IMR-90 (cell line): ENCODE data around the gene FCSK. TPM values are rescaled to one million over a fixed set of nuclear protein-coding genes. Genes with fewer than 3 reads are reported as not detected.

Experiments
- ATAC-seq: fragments of 200-7000 bp; cut with Tn5 transposase; 2 replicates; pipeline ENCODE4 v1.9.1; 2020; ENCODE audit warnings: low read depth, mild to moderate bottlenecking, moderate library complexity
- BruUV-seq: library from RNA; stranded (reverse); fragments of 400-500 nt; replicated peaks from 2 replicates; lab custom pipeline; 2021; lab: Mats Ljungman, UMichigan
- CTCF ChIA-PET: fragments of 300-600 bp; formaldehyde crosslinking; extraction: SDS; loops from one replicate; lab custom pipeline; 2021; ENCODE audit warnings: antibody characterized with exemption; lab: Yijun Ruan, JAX
- POLR2A ChIA-PET: fragments of 300-600 bp; sonication (Branson Sonifier 250); formaldehyde crosslinking; loops from one replicate; lab custom pipeline; 2022; ENCODE audit warnings: antibody characterized with exemption; ENCODE audit not compliant: unreplicated experiment; lab: Charles Lee
- DNase-seq: peaks from one replicate; pipeline ENCODE4 v3.0.0; 2013
- H2AFZ ChIP-seq: replicated peaks from 2 replicates; pipeline ENCODE3; 2013; ENCODE audit warnings: low read length, mild to moderate bottlenecking; ENCODE audit not compliant: poor library complexity
- H2AK5ac ChIP-seq: 2 replicates; pipeline ENCODE4 v1.6.1; 2013; ENCODE audit warnings: low read depth, low read length, inconsistent platforms
- H2AK9ac ChIP-seq: replicated peaks from 2 replicates; pipeline ENCODE3; 2013; ENCODE audit warnings: mild to moderate bottlenecking, low read depth, low read length, moderate library complexity; ENCODE audit not compliant: poor library complexity
- H2BK120ac ChIP-seq: 2 replicates; pipeline ENCODE4 v1.6.1; 2013; ENCODE audit warnings: low read depth, low read length, inconsistent platforms
- H2BK15ac ChIP-seq: 3 replicates; pipeline ENCODE4 v1.6.1; 2013; ENCODE audit warnings: low read depth, low read length, inconsistent platforms
- H2BK20ac ChIP-seq: 2 replicates; pipeline ENCODE4 v1.6.1; 2013; ENCODE audit warnings: low read depth, mild to moderate bottlenecking, inconsistent platforms, low read length, moderate library complexity
- H2BK5ac ChIP-seq: 2 replicates; pipeline ENCODE4 v1.6.1; 2013; ENCODE audit warnings: mild to moderate bottlenecking, low read depth, low read length, inconsistent platforms; ENCODE audit not compliant: poor library complexity, severe bottlenecking
- H3K14ac ChIP-seq: replicated peaks from 2 replicates; pipeline ENCODE4 v1.6.1; 2013; ENCODE audit warnings: low read depth, low read length, inconsistent platforms
- H3K18ac ChIP-seq: 2 replicates; pipeline ENCODE4 v1.6.1; 2013; ENCODE audit warnings: low read depth, low read length, control low read depth
- H3K23ac ChIP-seq: 2 replicates; pipeline ENCODE4 v1.6.1; 2013; ENCODE audit warnings: low read depth, low read length, inconsistent platforms
- H3K27ac ChIP-seq: 2 replicates; pipeline ENCODE4 v1.5.1; 2013; ENCODE audit warnings: mild to moderate bottlenecking, control low read depth, low read length; ENCODE audit not compliant: insufficient read depth
- H3K27me3 ChIP-seq: 2 replicates; pipeline ENCODE4 v1.6.1; 2013; ENCODE audit warnings: low read length; ENCODE audit not compliant: control insufficient read depth, insufficient read depth
- H3K36me3 ChIP-seq: 2 replicates; pipeline ENCODE4 v1.6.1; 2013; ENCODE audit warnings: low read length, mixed read lengths; ENCODE audit not compliant: control insufficient read depth, insufficient read depth
- H3K4ac ChIP-seq: 2 replicates; pipeline ENCODE4 v1.6.1; 2013; ENCODE audit warnings: low read depth, low read length, inconsistent platforms
- H3K4me1 ChIP-seq: 2 replicates; pipeline ENCODE4 v1.6.1; 2013; ENCODE audit warnings: low read length, mixed read lengths; ENCODE audit not compliant: control insufficient read depth, insufficient read depth
- H3K4me2 ChIP-seq: 2 replicates; pipeline ENCODE4 v1.6.1; 2013; ENCODE audit warnings: low read depth, mild to moderate bottlenecking, control low read depth, low read length, moderate library complexity
- H3K4me3 ChIP-seq: 2 replicates; pipeline ENCODE4 v1.5.1; 2013; ENCODE audit warnings: low read depth, mild to moderate bottlenecking, control low read depth, low read length, moderate library complexity; ENCODE audit not compliant: insufficient read depth
- H3K56ac ChIP-seq: 2 replicates; pipeline ENCODE4 v1.6.1; 2013; ENCODE audit warnings: low read length, inconsistent platforms; ENCODE audit not compliant: insufficient read depth; ENCODE audit errors: extremely low read depth
- H3K79me1 ChIP-seq, 2 experiments: 2 replicates each; pipeline ENCODE4 v1.6.1; 2013; ENCODE audit warnings: low read length in 2 of 2, inconsistent platforms in 1 of 2, low read depth in 1 of 2
- H3K9ac ChIP-seq: 2 replicates; pipeline ENCODE4 v1.6.1; 2013; ENCODE audit warnings: low read depth, low read length, control low read depth
- H3K9me1 ChIP-seq: 2 replicates; pipeline ENCODE4 v1.6.1; 2013; ENCODE audit warnings: low read length, inconsistent platforms; ENCODE audit not compliant: insufficient read depth
- H3K9me3 ChIP-seq: 2 replicates; pipeline ENCODE4 v1.6.1; 2013; ENCODE audit warnings: low read length; ENCODE audit not compliant: control insufficient read depth, insufficient read depth
- H4K20me1 ChIP-seq: 2 replicates; pipeline ENCODE4 v1.6.1; 2013; ENCODE audit warnings: low read length, inconsistent platforms; ENCODE audit not compliant: insufficient read depth
- H4K5ac ChIP-seq: 2 replicates; pipeline ENCODE4 v1.6.1; 2013; ENCODE audit warnings: mild to moderate bottlenecking, low read depth, low read length, control low read depth
- H4K8ac ChIP-seq, 2 experiments: 2 replicates each; pipeline ENCODE4 v1.6.1; 2013; ENCODE audit warnings: low read depth in 2 of 2, low read length in 2 of 2, control low read depth in 1 of 2, inconsistent platforms in 1 of 2
- H4K91ac ChIP-seq: 2 replicates; pipeline ENCODE4 v1.6.1; 2013; ENCODE audit warnings: low read depth, low read length, inconsistent platforms; ENCODE audit not compliant: insufficient read depth
- BHLHE40 ChIP-seq: fragments of 150-350 bp; IDR thresholded peaks from 2 replicates; pipeline ENCODE4 v1.6.1; 2016; ENCODE audit warnings: mild to moderate bottlenecking, low read depth, low read length
- CEBPB ChIP-seq: IDR thresholded peaks from 2 replicates; pipeline ENCODE4 v1.6.1; 2012; ENCODE audit warnings: low read depth, low read length, improper control_type of control experiment
- MAFK ChIP-seq: IDR thresholded peaks from 2 replicates; pipeline ENCODE4 v1.6.1; 2012; ENCODE audit warnings: low read depth, low read length, improper control_type of control experiment
- MAZ ChIP-seq: IDR thresholded peaks from 2 replicates; pipeline ENCODE4 v1.6.1; 2012; ENCODE audit warnings: low read depth, mild to moderate bottlenecking, low read length, improper control_type of control experiment, moderate library complexity, borderline replicate concordance
- NFE2L2 ChIP-seq: fragments of 150-350 bp; IDR thresholded peaks from 2 replicates; pipeline ENCODE4 v1.6.1; 2016; ENCODE audit warnings: low read depth, mild to moderate bottlenecking, low read length
- RCOR1 ChIP-seq: IDR thresholded peaks from 2 replicates; pipeline ENCODE4 v1.6.1; 2012; ENCODE audit warnings: mild to moderate bottlenecking, low read length, improper control_type of control experiment; ENCODE audit not compliant: insufficient replicate concordance
- WGBS, 2 experiments: methylation state at CpG; one replicate each; pipeline versions ENCODE4 v1.1.5 to v1.1.7; 2013; ENCODE audit warnings: missing lambda C conversion rate in 2 of 2; ENCODE audit not compliant: insufficient read length in 1 of 2; ENCODE audit errors: extremely low coverage in 2 of 2; 5-methylcytosine and 5-hydroxymethylcytosine counted together
- dilution Hi-C: fragments of 300-500 bp; cut with HindIII; formaldehyde crosslinking; loops from one replicate; pipeline ENCODE4 v1.14.3; 2018; ENCODE audit warnings: low sequenced_read_pairs; ENCODE audit not compliant: unreplicated experiment
- in situ Hi-C: fragments of 300-500 bp; cut with MboI; formaldehyde crosslinking; loops from 3 replicates; pipeline ENCODE4 v1.14.3; 2019; ENCODE audit warnings: low sequenced_read_pairs, inconsistent platforms, mixed read lengths
- intact Hi-C: fragments of 100-400 bp; cut with micrococcal nuclease; formaldehyde crosslinking; loops from 2 replicates; pipeline ENCODE4 v1.10.0; 2022
- polyA plus RNA-seq, 3 experiments: library from polyadenylated mRNA; depleted of rRNA; stranded (reverse); fragments of >200 nt; gene quantifications; 2 replicates each; pipeline ENCODE4 v1.2.3, GENCODE V29; 2012; ENCODE audit warnings: low replicate concordance in 1 of 3
- total RNA-seq: library from RNA; depleted of rRNA; stranded (reverse); fragments of >200 nt; gene quantifications from 2 replicates; pipeline ENCODE4 v1.2.3, GENCODE V29; 2012
- TF ChIP-seq, protein P1 (sequence below): fragments of 150-350 bp; IDR thresholded peaks from 2 replicates; pipeline ENCODE4 v1.6.1; 2017; ENCODE audit warnings: mild to moderate bottlenecking, antibody characterized with exemption, low read length, low read depth
- TF ChIP-seq, protein P2 (sequence below): conservative IDR thresholded peaks from 2 replicates; pipeline ENCODE4 v1.5.1; 2012; ENCODE audit warnings: mild to moderate bottlenecking, low read depth, low read length, improper control_type of control experiment

The FCSK gene
- total and polyA plus RNA-seq, 2 of the 4 experiments (the other 2 are of a cell fraction): 6.1 to 7.2 TPM

DNA sequence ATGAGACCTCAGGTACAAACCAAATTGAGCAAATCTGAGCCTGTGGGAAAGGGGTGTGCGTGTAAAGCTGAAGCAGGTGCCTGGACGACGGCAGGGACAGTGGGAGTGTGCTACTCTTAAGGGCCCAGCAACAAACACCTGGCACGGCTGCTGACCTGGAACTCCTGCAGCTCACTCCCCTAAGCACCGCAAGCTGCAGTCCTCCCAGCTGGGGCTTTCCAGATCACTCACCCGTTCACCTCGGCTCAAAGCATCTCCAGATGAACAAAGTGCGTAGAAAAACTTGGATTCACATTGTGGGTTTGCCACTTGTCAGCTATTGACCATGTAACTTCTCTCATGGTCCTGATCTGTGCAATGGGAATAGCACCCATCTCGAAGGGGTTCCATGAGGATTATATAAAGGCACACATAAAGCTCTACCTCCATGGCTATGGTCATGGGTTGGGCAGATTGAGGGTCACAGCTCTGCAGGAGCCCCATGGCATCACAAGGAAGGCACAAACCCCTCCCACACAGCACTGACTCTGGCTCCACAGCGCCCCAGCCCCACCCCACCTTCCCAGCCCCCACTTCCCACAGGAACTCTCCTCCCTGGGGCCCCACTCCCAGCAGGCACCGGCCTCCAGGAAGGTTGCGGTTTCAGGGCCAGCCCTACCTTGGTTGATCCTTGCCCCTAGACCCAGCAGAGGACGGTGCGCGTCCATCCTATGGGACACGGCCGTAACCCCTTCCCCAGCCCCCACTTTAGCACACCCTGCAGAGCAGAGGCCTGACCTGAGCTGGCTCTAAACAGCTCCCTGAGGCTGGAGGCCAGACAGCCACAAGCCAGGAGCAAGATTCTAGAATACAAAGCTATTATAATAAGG, 37.4 kb upstream of the FCSK start:
- H2BK15ac ChIP-seq: no peak overlapping the region
- H3K18ac ChIP-seq: no peak overlapping the region
- H3K27me3 ChIP-seq: no peaks in the 10 kb centered on the region
- ChIA-PET CTCF (no interaction called here), POLR2A (no interaction called here)
- H3K36me3 ChIP-seq: peaks cover 6% of the 10 kb centered on the region
- H3K23ac ChIP-seq: no peak overlapping the region
- H4K8ac ChIP-seq: no peak overlapping the region
- no peak overlapping the region for H3K4me3 ChIP-seq
- no peak overlapping the region for H2AK5ac ChIP-seq
- H3K4me1 ChIP-seq: no peaks in the 10 kb centered on the region; the same call in 1 of the 2 replicates
- no peak overlapping the region for H2AK9ac ChIP-seq
- H3K4ac ChIP-seq: no peak overlapping the region
- H3K27ac ChIP-seq: no peak overlapping the region
- H2AFZ ChIP-seq: no peak overlapping the region
- no peak overlapping the region for H3K9ac ChIP-seq
- DNase-seq (no peak), ATAC-seq (no peak)
- H3K9me3 ChIP-seq: no peaks in the 10 kb centered on the region
- H4K91ac ChIP-seq: no peak overlapping the region
- no peak overlapping the region for H4K5ac ChIP-seq
- intact Hi-C loops (no loop called here), dilution Hi-C loops (no loop called here), in situ Hi-C loops (no loop called here)
- WGBS, 2 experiments: 95% methylated on average over 11 of the region's 17 CpGs; no CpG with 5 or more reads in 1 of the 2 experiments
- TF ChIP-seq BHLHE40 (no peak), NFE2L2 (no peak), RCOR1 (no peak), MAFK (no peak), CEBPB (no peak), MAZ (no peak)
- TF ChIP-seq, protein P1, sequence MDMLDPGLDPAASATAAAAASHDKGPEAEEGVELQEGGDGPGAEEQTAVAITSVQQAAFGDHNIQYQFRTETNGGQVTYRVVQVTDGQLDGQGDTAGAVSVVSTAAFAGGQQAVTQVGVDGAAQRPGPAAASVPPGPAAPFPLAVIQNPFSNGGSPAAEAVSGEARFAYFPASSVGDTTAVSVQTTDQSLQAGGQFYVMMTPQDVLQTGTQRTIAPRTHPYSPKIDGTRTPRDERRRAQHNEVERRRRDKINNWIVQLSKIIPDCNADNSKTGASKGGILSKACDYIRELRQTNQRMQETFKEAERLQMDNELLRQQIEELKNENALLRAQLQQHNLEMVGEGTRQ: no peak
- TF ChIP-seq, protein P2, sequence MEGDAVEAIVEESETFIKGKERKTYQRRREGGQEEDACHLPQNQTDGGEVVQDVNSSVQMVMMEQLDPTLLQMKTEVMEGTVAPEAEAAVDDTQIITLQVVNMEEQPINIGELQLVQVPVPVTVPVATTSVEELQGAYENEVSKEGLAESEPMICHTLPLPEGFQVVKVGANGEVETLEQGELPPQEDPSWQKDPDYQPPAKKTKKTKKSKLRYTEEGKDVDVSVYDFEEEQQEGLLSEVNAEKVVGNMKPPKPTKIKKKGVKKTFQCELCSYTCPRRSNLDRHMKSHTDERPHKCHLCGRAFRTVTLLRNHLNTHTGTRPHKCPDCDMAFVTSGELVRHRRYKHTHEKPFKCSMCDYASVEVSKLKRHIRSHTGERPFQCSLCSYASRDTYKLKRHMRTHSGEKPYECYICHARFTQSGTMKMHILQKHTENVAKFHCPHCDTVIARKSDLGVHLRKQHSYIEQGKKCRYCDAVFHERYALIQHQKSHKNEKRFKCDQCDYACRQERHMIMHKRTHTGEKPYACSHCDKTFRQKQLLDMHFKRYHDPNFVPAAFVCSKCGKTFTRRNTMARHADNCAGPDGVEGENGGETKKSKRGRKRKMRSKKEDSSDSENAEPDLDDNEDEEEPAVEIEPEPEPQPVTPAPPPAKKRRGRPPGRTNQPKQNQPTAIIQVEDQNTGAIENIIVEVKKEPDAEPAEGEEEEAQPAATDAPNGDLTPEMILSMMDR: no peak
- H3K14ac ChIP-seq: no peak overlapping the region
- H3K9me1 ChIP-seq: peaks cover 30% of the 10 kb centered on the region
- H3K79me1 ChIP-seq: peaks cover 22 to 82% of the 10 kb centered on the region in 2 experiments
- no TSS peak for BruUV-seq
- H3K4me2 ChIP-seq: no peak overlapping the region
- no peak overlapping the region for H2BK120ac ChIP-seq
- peaks cover 62% of the 10 kb centered on the region for H4K20me1 ChIP-seq
- no peak overlapping the region for H2BK20ac ChIP-seq
- no peak overlapping the region for H2BK5ac ChIP-seq
- no peak overlapping the region for H3K56ac ChIP-seq
